A673 (cell line): ENCODE data around the gene PCDHGA7. TPM values are rescaled to one million over a fixed set of nuclear protein-coding genes. Genes with fewer than 3 reads are reported as not detected.
"Not testable (repeated sequence)": the region's sequence is repeated elsewhere in the genome, so short reads cannot be mapped to it uniquely, and the experiment has no call there.

Experiments
- BruUV-seq: library from RNA; stranded (reverse); fragments of 400-500 nt; replicated peaks from 2 replicates; lab custom pipeline; 2021; lab: Mats Ljungman, UMichigan
- CTCF ChIA-PET: fragments of 300-600 bp; sonication (Branson Sonifier 250); formaldehyde crosslinking; loops from one replicate; lab custom pipeline; 2022; ENCODE audit warnings: antibody characterized with exemption; lab: Charles Lee
- POLR2A ChIA-PET: fragments of 300-600 bp; sonication (Branson Sonifier 250); formaldehyde crosslinking; loops from one replicate; lab custom pipeline; 2022; ENCODE audit warnings: antibody characterized with exemption; ENCODE audit not compliant: low non-redundant PET; lab: Charles Lee
- DNase-seq: peaks from one replicate; pipeline ENCODE4 v3.0.0-alpha.2; 2015; ENCODE audit warnings: low spot score
- H3K27ac ChIP-seq: fragments of 200-600 bp; sonication (generic); 2 replicates; pipeline ENCODE4 v1.5.1; 2016; ENCODE audit warnings: mixed run types, low read depth, mild to moderate bottlenecking, mixed read lengths, antibody characterized with exemption, low read length; ENCODE audit not compliant: poor library complexity, severe bottlenecking
- H3K27me3 ChIP-seq: fragments of 200-600 bp; sonication (generic); replicated peaks from 2 replicates; pipeline ENCODE4 v1.6.1; 2017; ENCODE audit warnings: mixed run types, low read depth, mild to moderate bottlenecking, mixed read lengths, antibody characterized with exemption, low read length; ENCODE audit not compliant: insufficient read depth, poor library complexity
- H3K36me3 ChIP-seq: fragments of 200-600 bp; sonication (generic); 2 replicates; pipeline ENCODE4 v1.6.1; 2016; ENCODE audit warnings: mixed run types, mild to moderate bottlenecking, mixed read lengths, antibody characterized with exemption, low read length; ENCODE audit not compliant: insufficient read depth, poor library complexity, severe bottlenecking
- H3K4me1 ChIP-seq: fragments of 200-600 bp; sonication (generic); 2 replicates; pipeline ENCODE4 v1.6.1; 2017; ENCODE audit warnings: mixed run types, mild to moderate bottlenecking, mixed read lengths, antibody characterized with exemption, low read length; ENCODE audit not compliant: insufficient read depth, poor library complexity, severe bottlenecking
- H3K4me3 ChIP-seq: fragments of 200-600 bp; sonication (generic); 2 replicates; pipeline ENCODE4 v1.5.1; 2016; ENCODE audit warnings: low read depth, mixed run types, mild to moderate bottlenecking, mixed read lengths, low read length; ENCODE audit not compliant: poor library complexity, severe bottlenecking
- H3K9me3 ChIP-seq: fragments of 200-600 bp; sonication (generic); 2 replicates; pipeline ENCODE4 v1.6.1; 2016; ENCODE audit warnings: mixed run types, low read depth, mild to moderate bottlenecking, mixed read lengths, antibody characterized with exemption, low read length; ENCODE audit not compliant: poor library complexity, severe bottlenecking
- EZH2 ChIP-seq: fragments of 200-600 bp; sonication (generic); IDR thresholded peaks from 2 replicates; pipeline ENCODE4 v1.6.1; 2017; ENCODE audit warnings: borderline replicate concordance, low read depth, mild to moderate bottlenecking, mixed read lengths, antibody characterized with exemption, low read length; ENCODE audit not compliant: poor library complexity, severe bottlenecking
- intact Hi-C: fragments of 100-400 bp; cut with micrococcal nuclease; formaldehyde crosslinking; loops from one replicate; pipeline ENCODE4 v1.10.0; 2022; ENCODE audit not compliant: unreplicated experiment
- total RNA-seq: library from RNA; stranded (reverse); gene quantifications from 2 replicates; pipeline ENCODE4 v1.2.3, GENCODE V29; 2021
- TF ChIP-seq, protein P1 (sequence below): fragments of 300-800, 200-600 bp; sonication (generic); conservative IDR thresholded peaks from 2 replicates; pipeline ENCODE4 v1.5.1; 2017; ENCODE audit warnings: low read depth, mild to moderate bottlenecking, antibody characterized with exemption, low read length, moderate library complexity, mixed read lengths

PCDHGA7 gene
- total RNA-seq, 1 experiment from 2014 or later = 10.9 TPM

- no TSS peak for BruUV-seq
- intact Hi-C loops = no loop called here
- DNase-seq = no peak
- Histone ChIP-seq H3K36me3 (peaks cover 45% of the 10 kb centered on the region), H3K9me3 (peaks cover 83% of the 10 kb centered on the region), H3K4me3 (no peak overlapping the region), H3K4me1 (no peaks in the 10 kb centered on the region), H3K27ac (no peak overlapping the region), H3K27me3 (no peaks in the 10 kb centered on the region)
- POLR2A ChIA-PET = no interaction called here
- CTCF ChIA-PET = no interaction called here
- TF ChIP-seq EZH2 = no peak
- TF ChIP-seq, protein P1, sequence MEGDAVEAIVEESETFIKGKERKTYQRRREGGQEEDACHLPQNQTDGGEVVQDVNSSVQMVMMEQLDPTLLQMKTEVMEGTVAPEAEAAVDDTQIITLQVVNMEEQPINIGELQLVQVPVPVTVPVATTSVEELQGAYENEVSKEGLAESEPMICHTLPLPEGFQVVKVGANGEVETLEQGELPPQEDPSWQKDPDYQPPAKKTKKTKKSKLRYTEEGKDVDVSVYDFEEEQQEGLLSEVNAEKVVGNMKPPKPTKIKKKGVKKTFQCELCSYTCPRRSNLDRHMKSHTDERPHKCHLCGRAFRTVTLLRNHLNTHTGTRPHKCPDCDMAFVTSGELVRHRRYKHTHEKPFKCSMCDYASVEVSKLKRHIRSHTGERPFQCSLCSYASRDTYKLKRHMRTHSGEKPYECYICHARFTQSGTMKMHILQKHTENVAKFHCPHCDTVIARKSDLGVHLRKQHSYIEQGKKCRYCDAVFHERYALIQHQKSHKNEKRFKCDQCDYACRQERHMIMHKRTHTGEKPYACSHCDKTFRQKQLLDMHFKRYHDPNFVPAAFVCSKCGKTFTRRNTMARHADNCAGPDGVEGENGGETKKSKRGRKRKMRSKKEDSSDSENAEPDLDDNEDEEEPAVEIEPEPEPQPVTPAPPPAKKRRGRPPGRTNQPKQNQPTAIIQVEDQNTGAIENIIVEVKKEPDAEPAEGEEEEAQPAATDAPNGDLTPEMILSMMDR = no peak
These were observed 20.8 kb downstream of the PCDHGA7 start for GRCh38 chr5:141403387-141403786.

DNA sequence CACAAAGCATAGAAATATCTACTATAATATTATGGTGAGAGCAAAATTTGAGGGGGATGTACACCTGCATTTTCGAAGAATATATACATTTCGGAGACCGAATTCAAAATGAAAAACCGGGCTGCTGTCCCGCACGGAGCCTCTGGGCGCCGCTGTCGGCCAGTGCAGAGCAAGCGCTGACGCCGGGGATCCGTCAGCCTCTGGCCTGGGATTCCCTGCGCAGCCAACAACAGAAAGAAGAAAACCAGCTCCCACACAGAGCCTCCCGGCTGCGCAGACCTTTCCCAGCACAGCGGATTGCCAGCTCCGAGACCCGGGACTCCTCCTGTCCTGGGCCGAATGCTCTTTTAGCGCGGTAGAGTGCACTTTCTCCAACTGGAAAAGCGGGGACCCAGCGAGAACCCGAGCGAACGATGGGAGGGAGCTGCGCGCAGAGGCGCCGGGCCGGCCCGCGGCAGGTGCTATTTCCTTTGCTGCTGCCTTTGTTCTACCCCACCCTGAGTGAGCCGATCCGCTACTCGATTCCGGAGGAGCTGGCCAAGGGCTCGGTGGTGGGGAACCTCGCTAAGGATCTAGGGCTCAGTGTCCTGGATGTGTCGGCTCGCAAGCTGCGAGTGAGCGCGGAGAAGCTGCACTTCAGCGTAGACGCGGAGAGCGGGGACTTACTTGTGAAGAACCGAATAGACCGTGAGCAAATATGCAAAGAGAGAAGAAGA is 25.4 kb downstream of the PCDHGA7 start, which contains the start of gene PCDHGB6:
PCDHGB6 (plus strand) TSS at position 232 of the 716 bp plus-strand sequence; CDS start at position 414, 182 bp downstream.
- POLR2A ChIA-PET, BruUV-seq, intact Hi-C loops, H3K4me3 ChIP-seq, H3K27ac ChIP-seq, CTCF ChIA-PET, DNase-seq, H3K27me3 ChIP-seq, H3K4me1 ChIP-seq: not testable (repeated sequence)
- peaks cover 81% of the 10 kb centered on the region for H3K9me3 ChIP-seq
- H3K36me3 ChIP-seq = peaks cover 48% of the 10 kb centered on the region

DNA sequence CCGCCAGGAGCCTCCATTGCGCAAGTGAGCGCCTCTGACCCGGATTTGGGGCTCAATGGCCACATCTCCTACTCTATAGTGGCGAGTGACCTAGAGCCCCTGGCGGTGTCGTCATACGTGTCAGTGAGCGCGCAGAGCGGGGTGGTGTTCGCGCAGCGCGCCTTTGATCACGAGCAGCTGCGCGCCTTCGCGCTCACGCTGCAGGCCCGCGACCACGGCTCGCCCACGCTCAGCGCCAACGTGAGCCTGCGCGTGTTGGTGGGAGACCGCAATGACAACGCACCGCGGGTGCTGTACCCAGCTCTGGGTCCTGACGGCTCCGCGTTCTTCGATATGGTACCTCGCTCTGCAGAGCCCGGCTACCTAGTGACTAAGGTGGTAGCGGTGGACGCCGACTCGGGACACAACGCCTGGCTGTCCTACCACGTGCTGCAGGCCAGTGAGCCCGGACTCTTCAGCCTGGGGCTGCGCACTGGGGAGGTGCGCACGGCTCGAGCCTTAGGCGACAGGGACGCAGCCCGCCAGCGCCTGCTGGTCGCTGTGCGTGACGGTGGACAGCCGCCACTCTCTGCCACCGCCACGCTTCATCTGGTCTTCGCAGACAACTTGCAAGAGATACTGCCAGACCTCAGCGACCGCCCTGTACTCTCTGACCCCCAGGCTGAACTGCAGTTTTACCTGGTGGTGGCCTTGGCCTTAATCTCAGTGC is 27.2 kb downstream of the PCDHGA7 start:
- Histone ChIP-seq H3K4me3 (no peak overlapping the region), H3K9me3 (peaks cover 83% of the 10 kb centered on the region), H3K4me1 (no peaks in the 10 kb centered on the region), H3K27me3 (no peaks in the 10 kb centered on the region), H3K27ac (no peak overlapping the region), H3K36me3 (peaks cover 51% of the 10 kb centered on the region)
- ChIA-PET POLR2A (no interaction called here), CTCF (no interaction called here)
- DNase-seq = no peak
- TF ChIP-seq, protein P1 = no peak
- no peak for TF ChIP-seq EZH2
- intact Hi-C loops = no loop called here
- no TSS peak for BruUV-seq
